Activated CD8-positive, alpha-beta memory T cell treated with anti-CD3 and anti-CD28 coated beads, Interleukin-2, amount 50 U/mL, for 24 hours (primary cell): Measurements from ENCODE around the gene OR51F1.
"Not testable (repeated sequence)": the region's sequence is repeated elsewhere in the genome, so short reads cannot be mapped to it uniquely, and the experiment has no call there.

ENCODE experiments used
- DNase-seq: peaks from one replicate; pipeline ENCODE4 v3.0.0-alpha.2; 2020; ENCODE audit errors: extremely low read depth

Gene OR51F1

DNA sequence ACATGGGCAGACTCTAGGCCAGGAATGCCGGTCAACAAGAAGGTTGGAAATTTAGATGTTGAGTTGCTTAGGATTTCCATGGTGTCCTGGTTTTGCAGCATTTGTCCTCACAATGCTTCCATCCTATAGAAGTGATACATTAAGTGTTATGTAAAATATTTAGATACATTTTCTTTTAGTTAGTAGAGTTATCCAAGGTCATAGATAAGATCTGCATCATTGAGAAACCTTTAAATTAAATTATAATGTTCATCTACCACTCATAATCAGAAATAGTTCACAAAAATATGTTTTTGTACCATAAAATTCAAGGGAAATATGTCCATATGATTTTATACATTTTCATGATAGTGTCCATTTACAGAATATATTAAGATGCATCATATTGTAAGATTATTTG is at the start of gene OR51F1:
OR51F1 (minus strand) TSS at position 101 of the 400 bp plus-strand sequence; CDS start at position 101, 0 bp downstream.
- DNase-seq: no peak

- DNase-seq: no peak
Observed at GRCh38 chr11:4809246-4809645, 39.5 kb upstream of the OR51F1 start.

DNA sequence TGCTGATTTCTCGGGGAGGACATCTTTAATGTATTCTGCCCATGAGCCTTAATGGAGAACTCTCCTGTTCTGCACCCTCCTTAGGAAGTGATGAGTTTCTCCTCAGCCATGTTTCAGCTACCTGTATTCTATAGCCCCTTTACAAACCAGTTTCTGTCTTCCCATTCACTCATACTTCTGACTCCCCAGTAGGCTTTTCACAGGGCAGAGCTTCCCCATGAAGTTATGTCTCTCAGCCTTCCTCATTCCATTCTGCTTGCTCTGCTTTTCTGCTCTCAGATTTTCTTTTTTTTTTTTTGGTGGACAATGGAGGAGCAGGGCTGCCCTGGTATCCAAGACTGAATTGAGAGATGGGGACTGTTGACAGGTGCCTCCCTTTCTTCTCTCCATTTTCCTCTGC is 38.7 kb upstream of the OR51F1 start:
- no peak for DNase-seq

DNA sequence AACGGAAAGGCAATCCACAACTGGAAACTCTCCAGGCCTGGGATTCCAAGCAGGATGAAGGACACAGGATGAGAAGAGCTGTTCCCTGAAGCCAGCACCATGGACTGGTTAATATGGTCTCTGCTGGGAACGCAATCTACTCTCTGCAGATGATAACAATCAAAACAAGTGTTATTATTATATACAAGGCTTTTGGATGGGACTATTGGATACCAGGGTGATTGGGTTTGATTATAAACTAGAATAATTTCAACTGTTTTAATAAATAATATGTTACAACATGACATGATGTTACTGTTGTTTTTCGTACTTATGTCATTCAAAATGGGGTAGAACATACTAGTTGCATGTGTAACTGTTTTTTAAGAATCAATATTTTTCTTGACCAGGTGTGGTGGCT is 34.5 kb upstream of the OR51F1 start, which contains the start of gene OR52R1:
OR52R1 (minus strand) TSS at position 101 of the 400 bp plus-strand sequence; CDS start at position 101, 0 bp downstream.
- DNase-seq: no peak

GRCh38 chr11:4801316-4801715 is 31.6 kb upstream of the OR51F1 start:
- DNase-seq: not testable (repeated sequence)

DNA sequence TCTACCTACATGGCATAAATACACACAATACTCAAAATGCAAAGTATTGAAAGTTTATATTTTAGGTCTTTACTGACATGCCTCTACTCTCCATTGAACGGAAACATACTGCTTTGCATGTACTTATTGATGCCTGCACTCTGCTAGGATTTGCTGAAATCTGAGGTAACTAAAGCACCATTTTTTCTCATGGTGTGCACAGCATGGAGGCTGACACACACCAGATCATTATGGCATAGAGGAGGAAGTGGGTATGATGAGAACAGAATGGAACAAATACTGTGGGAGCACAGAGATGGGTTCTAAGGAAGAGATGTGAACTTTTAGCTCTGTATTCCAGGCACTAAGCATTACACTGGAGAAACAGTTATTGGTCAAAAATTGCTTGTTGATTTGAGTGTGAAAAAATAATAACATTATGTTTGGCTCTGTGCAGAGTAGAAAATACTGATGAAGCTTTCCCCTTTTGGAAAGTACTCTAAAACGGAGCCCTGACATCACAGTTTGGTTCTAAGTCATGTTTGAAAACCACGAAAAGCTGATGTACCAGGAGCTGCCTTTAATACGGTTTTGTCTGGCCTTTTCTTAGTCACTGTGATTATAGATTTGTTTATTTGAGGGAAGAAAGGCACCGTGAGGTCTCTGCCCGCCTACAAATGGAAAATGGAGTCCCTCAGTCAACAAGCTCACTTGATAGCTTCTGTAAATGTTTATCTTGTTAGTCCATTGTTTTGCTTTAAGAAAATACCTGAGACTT is 28.9 kb upstream of the OR51F1 start:
- DNase-seq: no peak

GRCh38 chr11:4797206-4797605 is 27.5 kb upstream of the OR51F1 start:
- no peak for DNase-seq

GRCh38 chr11:4782454-4782853 is 12.7 kb upstream of the OR51F1 start:
- DNase-seq: no peak

- DNase-seq: no peak
Observed at GRCh38 chr11:4768094-4768493, 1.6 kb downstream of the OR51F1 start.

DNA sequence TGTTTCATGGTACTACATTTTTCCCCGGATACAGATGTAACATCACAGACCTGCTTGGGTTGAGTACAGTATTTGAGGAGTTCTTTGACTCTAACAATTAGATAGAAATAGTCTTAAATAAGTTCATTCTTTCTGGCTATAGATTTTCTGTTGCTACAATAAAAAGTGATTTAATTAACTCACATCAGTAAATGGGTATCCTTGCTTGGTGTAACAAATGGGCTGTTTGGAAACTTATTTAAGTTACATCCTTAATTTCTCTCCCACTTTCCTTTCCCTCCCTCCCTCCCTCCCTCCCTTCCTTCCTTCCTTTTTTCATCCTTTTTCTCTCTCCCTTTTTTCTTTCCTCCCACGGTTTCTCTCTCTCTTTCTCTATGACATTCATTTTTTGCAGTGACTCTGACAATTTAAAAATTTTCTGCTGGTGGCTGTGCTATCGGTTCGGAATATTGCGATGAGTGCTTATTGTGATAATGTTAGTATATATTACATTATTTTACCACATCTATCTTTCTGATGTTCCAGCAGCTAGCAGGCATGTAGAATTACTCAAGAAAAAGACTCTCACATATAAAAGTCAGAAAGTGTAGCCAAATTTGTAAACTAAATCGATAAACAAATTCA is 3.2 kb downstream of the OR51F1 start:
- DNase-seq: no peak

DNA sequence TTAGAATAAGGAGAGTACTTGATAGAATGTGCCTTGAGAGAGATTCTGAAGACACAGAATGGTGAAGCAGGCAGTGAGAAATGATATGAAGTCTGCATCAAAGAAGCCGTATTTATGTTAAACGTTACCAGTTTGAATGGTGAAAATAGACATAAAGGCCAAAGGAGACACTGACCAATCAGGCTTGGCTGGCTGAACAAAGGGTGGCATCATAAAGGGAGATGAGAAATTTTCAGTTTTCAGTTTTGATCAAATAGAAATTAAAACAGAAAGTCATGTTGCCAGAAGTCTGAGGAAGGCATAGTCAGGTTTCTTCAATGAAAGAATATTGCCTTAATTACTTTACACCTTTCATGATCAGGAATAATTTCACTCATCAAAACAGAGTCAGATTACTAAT is 6.6 kb downstream of the OR51F1 start:
- DNase-seq: no peak

DNA sequence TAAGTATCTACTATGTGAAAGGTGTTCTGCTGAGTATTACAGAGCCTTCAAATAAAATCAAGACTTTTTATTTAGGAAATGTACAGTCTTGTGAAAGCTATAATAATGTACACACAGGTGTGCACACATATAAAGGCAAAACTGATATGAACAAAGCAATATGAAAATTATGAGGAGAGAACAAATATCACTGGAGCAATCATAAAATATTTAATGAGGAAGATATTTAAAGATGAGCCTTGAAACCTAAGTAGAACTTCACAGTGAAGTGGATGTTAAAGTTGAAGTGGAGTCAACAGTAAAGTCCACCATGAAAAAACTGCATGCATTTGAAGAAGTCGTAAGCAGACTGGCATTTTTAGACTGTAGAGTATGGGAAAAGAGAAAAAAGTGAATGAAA is 18.5 kb downstream of the OR51F1 start:
- no peak for DNase-seq

DNA sequence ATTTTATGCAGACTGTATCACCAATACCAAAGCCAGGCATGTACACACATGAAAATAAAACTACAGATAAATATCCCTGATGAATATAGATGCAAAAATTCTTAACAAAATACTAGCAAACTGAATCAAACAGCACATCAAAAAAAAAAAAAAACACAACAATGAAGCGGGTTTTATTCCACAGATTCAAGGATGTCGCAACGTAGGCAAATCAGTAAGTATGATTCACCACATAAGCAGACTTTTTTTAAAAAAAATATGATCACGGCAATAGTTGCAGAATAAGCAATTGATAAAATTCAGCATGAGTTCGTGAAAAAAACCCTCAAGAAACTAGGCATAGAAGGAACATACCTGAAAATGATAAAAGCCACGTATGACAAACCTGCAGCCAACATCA is 21.3 kb downstream of the OR51F1 start:
- DNase-seq: no peak

GRCh38 chr11:4740735-4741134 is 29.0 kb downstream of the OR51F1 start:
- no peak for DNase-seq

- no peak for DNase-seq
Observed at GRCh38 chr11:4727171-4727570, 42.6 kb downstream of the OR51F1 start.

DNA sequence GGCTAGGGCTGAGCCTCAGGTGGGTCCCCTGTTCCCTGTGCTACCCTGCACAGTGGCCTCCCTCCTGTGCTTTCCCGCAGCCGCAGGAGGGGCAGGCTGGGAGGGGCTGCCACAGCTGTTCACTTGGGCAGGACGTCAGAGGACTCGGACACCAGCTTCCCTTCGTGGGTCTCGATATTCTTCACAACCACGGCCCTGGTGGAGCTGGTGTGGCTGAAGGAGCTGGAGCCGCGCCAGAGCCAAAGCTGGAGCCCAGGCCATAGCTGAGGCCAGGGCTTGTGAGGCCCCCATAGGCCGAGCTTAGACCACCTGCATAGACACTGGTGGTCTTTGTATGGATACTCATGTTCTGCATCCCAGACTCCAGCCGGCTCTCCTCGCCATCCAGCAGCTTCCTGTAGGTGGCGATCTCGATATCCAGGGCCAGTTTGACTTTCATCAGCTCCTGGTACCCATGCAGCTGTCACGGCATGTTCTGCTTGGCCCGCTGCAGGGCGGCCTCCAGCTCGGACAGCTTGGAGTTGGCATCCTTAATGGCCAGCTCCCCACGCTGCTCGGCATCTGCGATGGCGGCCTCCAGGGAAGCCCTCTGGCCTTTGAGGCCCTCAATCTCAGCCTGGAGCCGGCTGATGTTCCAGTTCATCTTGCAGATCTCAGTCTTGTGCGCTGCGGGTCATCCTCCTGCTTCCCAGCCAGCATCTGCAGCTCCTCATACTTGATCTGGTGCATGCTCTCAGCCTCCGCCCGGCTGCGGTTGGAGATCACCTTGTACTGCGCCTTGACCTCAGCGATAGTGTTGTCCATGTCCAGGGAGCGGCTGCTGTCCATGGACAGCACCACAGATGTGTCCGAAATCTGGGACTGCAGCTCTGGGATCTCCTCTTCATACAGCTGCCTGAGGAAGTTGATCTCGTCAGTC is 46.9 kb downstream of the OR51F1 start:
- DNase-seq: not testable (repeated sequence)
